SK-N-SH (cell line): ENCODE data around the gene FKBP11. TPM values are rescaled to one million over a fixed set of nuclear protein-coding genes. Genes with fewer than 3 reads are reported as not detected.

ENCODE experiments used
- CTCF ChIA-PET: fragments of 300-600, 350-600 bp; formaldehyde crosslinking; extraction: SDS; loops from one replicate; lab custom pipeline; 2021; lab: Yijun Ruan, JAX
- POLR2A ChIA-PET: fragments of 350-600 bp; sonication (Branson Sonifier 250); formaldehyde crosslinking; extraction: SDS; loops from one replicate; lab custom pipeline; 2020; ENCODE audit warnings: antibody characterized with exemption, inconsistent platforms; lab: Yijun Ruan, JAX
- DNase-seq: peaks from one replicate; pipeline ENCODE4 v3.0.0; 2012
- H2AFZ ChIP-seq: fragments of 200-600 bp; sonication (generic); 2 replicates; pipeline ENCODE4 v1.8.1; 2016; ENCODE audit warnings: antibody characterized with exemption, mild to moderate bottlenecking, low read depth
- H3F3A ChIP-seq: fragments of 200-600 bp; sonication (generic); replicated peaks from 2 replicates; pipeline ENCODE3; 2016; ENCODE audit warnings: antibody characterized with exemption, mild to moderate bottlenecking; ENCODE audit not compliant: insufficient read depth
- H3K27ac ChIP-seq, 2 experiments: fragments of 200-500 bp in 1 of 2; fragments of 200-600 bp in 1 of 2; sonication (Bioruptor generic) in 1 of 2; sonication (generic), shearing (Covaris generic) in 1 of 2; 2 replicates each; pipeline versions ENCODE4 v1.5.1 to v1.6.1; 2014 to 2016; ENCODE audit warnings: low read depth in 2 of 2, inconsistent platforms in 1 of 2, low read length in 1 of 2, mild to moderate bottlenecking in 1 of 2, mixed read lengths in 1 of 2
- H3K27me3 ChIP-seq: fragments of 200-600 bp; sonication (generic), shearing (Covaris generic); 2 replicates; pipeline ENCODE4 v1.6.1; 2016; ENCODE audit warnings: mixed run types; ENCODE audit not compliant: insufficient read depth
- H3K36me3 ChIP-seq, 2 experiments: fragments of 200-500 bp in 1 of 2; fragments of 200-600 bp in 1 of 2; sonication (Bioruptor generic) in 1 of 2; sonication (generic) in 1 of 2; replicated peaks in 1 of 2; 2 replicates each; pipeline versions ENCODE3 to v1.5.1; 2014 to 2016; ENCODE audit warnings: low read length in 1 of 2, mild to moderate bottlenecking in 1 of 2; ENCODE audit not compliant: insufficient read depth in 2 of 2, control insufficient read depth in 1 of 2
- H3K4me1 ChIP-seq, 2 experiments: fragments of 200-500 bp in 1 of 2; fragments of 200-600 bp in 1 of 2; sonication (Bioruptor generic) in 1 of 2; sonication (generic), shearing (Covaris generic) in 1 of 2; 2 replicates each; pipeline versions ENCODE4 v1.5.1 to v1.6.1; 2014 to 2016; ENCODE audit warnings: low read depth in 1 of 2, low read length in 1 of 2, mixed run types in 1 of 2; ENCODE audit not compliant: insufficient read depth in 2 of 2, control insufficient read depth in 1 of 2
- H3K4me2 ChIP-seq: fragments of 200-600 bp; sonication (generic), shearing (Covaris generic); 2 replicates; pipeline ENCODE4 v1.6.1; 2017; ENCODE audit warnings: mixed run types
- H3K4me3 ChIP-seq, 2 experiments: fragments of 200-500 bp in 1 of 2; fragments of 200-600 bp in 1 of 2; sonication (Bioruptor generic) in 1 of 2; sonication (generic), shearing (Covaris generic) in 1 of 2; 2 replicates each; pipeline versions ENCODE4 v1.5.1 to v1.8.1; 2014 to 2016; ENCODE audit warnings: low read depth in 2 of 2, inconsistent platforms in 1 of 2, low read length in 1 of 2, mild to moderate bottlenecking in 1 of 2, mixed read lengths in 1 of 2, moderate library complexity in 1 of 2
- H3K79me2 ChIP-seq: fragments of 200-600 bp; sonication (generic); 2 replicates; pipeline ENCODE4 v1.8.1; 2017; ENCODE audit warnings: mild to moderate bottlenecking; ENCODE audit not compliant: insufficient read depth
- H3K9ac ChIP-seq: fragments of 200-600 bp; sonication (generic); 2 replicates; pipeline ENCODE4 v1.6.1; 2017; ENCODE audit warnings: mixed run types
- H3K9me2 ChIP-seq: fragments of 200-600 bp; sonication (generic); 2 replicates; pipeline ENCODE4 v1.6.1; 2017; ENCODE audit warnings: mixed run types
- H3K9me3 ChIP-seq: fragments of 200-600 bp; sonication (generic); 2 replicates; pipeline ENCODE4 v1.6.1; 2017; ENCODE audit warnings: mixed run types, mild to moderate bottlenecking, moderate library complexity
- H4K20me1 ChIP-seq: fragments of 200-600 bp; sonication (generic); 2 replicates; pipeline ENCODE4 v1.6.1; 2017; ENCODE audit warnings: mild to moderate bottlenecking, mixed run types; ENCODE audit not compliant: insufficient read depth
- CHD2 ChIP-seq: fragments of 150-350 bp; IDR thresholded peaks from 2 replicates; pipeline ENCODE4 v1.6.1; 2018; ENCODE audit warnings: low read length; ENCODE audit not compliant: partially characterized antibody
- EZH2phosphoT487 ChIP-seq: fragments of 200-600 bp; sonication (generic); IDR thresholded peaks from 2 replicates; pipeline ENCODE4 v1.6.1; 2017; ENCODE audit warnings: low read depth, mixed run types, mild to moderate bottlenecking, antibody characterized with exemption, moderate library complexity, borderline replicate concordance
- JUND ChIP-seq: IDR thresholded peaks from 2 replicates; pipeline ENCODE4 v1.4.0; 2012
- NFIC ChIP-seq: IDR thresholded peaks from 2 replicates; pipeline ENCODE4 v1.4.0; 2012; ENCODE audit warnings: borderline replicate concordance
- RFX5 ChIP-seq: IDR thresholded peaks from 2 replicates; pipeline ENCODE4 v1.6.1; 2012; ENCODE audit warnings: mild to moderate bottlenecking, improper control_type of control experiment, low read length
- SIN3A ChIP-seq: IDR thresholded peaks from 2 replicates; pipeline ENCODE4 v1.6.1; 2012; ENCODE audit warnings: low read depth, mild to moderate bottlenecking, low read length, moderate library complexity, borderline replicate concordance
- TEAD4 ChIP-seq: IDR thresholded peaks from 2 replicates; pipeline ENCODE4 v1.4.0; 2012; ENCODE audit warnings: mild to moderate bottlenecking, borderline replicate concordance; ENCODE audit not compliant: insufficient read depth
- YY1 ChIP-seq: IDR thresholded peaks from 2 replicates; pipeline ENCODE4 v1.4.0; 2012; ENCODE audit warnings: low read depth, mild to moderate bottlenecking
- WGBS: methylation state at CpG from one replicate; pipeline ENCODE4 v1.1.6; 2017; ENCODE audit warnings: low lambda C conversion rate; 5-methylcytosine and 5-hydroxymethylcytosine counted together
- polyA plus RNA-seq, 3 experiments: library from polyadenylated mRNA; depleted of rRNA; stranded (reverse); fragments of >200 nt; gene quantifications; 2 replicates each; pipeline ENCODE4 v1.2.3, GENCODE V29; 2012
- TF ChIP-seq, protein P1 (sequence below): fragments of 150-350 bp; IDR thresholded peaks from 2 replicates; pipeline ENCODE4 v1.6.1; 2017; ENCODE audit warnings: antibody characterized with exemption, low read length, low read depth, borderline replicate concordance
- TF ChIP-seq, protein P2 (sequence below): IDR thresholded peaks from 2 replicates; pipeline ENCODE4 v1.4.0; 2012; ENCODE audit warnings: low read depth, borderline replicate concordance
- TF ChIP-seq, protein P3 (sequence below): IDR thresholded peaks from 2 replicates; pipeline ENCODE4 v1.4.0; 2012; ENCODE audit warnings: low read depth, borderline replicate concordance

FKBP11 gene
- polyA plus RNA-seq, 1 of the 3 experiments (the other 2 are of a cell fraction) = 28.5 TPM

DNA sequence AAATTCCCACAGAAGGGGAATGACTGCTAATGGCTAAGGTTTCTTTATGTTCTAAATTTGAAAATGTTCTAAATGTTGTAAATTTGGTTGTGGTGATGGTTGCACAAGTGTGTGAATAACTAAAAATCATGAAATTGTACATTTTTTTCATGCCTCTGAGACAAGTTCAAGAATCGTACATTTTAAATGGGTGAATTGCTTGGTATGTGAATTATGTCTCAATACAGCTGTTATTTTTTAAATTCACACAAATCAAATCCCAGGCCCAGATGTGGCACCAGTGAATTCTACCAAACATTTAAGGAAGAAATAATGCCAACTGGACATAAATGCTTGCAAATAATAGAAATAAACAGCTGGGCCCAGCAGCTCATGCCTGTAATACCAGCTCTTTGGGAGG lies 31.0 kb downstream of the FKBP11 start:
- H3K27me3 ChIP-seq = no peaks in the 10 kb centered on the region; the same call in 1 of the 2 replicates
- no peaks in the 10 kb centered on the region for H4K20me1 ChIP-seq
- no peak for DNase-seq
- H3K27ac ChIP-seq = no peak overlapping the region
- no peak overlapping the region for H3K9ac ChIP-seq
- H3K4me1 ChIP-seq = peaks cover 0 to 2% of the 10 kb centered on the region in 2 experiments; a peak in 1 of 4 replicates
- H3K4me3 ChIP-seq = no peak overlapping the region
- ChIA-PET POLR2A (interaction anchor here (0.5 to 0.6 kb wide), 2 partner anchors 42 to 62 kb away, joined by 3 to 5 read pairs; partner anchors contain the start of gene DDX23), CTCF (interaction anchor here (1.0 to 5.2 kb wide), 4 partner anchors 9 to 84 kb away, joined by 4 to 27 read pairs (median 6); partner anchors contain the start of genes DDX23 and WNT1)
- no peak overlapping the region for H3K4me2 ChIP-seq
- H3K36me3 ChIP-seq = no peaks in the 10 kb centered on the region
- WGBS = 81% methylated on average over 1 of the region's 1 CpG
- H2AFZ ChIP-seq = no peak overlapping the region
- no peaks in the 10 kb centered on the region for H3K9me3 ChIP-seq
- TF ChIP-seq JUND (no peak), EZH2phosphoT487 (no peak), YY1 (no peak), RFX5 (no peak), CHD2 (no peak), SIN3A (no peak), TEAD4 (no peak), NFIC (no peak)
- TF ChIP-seq, protein P1, sequence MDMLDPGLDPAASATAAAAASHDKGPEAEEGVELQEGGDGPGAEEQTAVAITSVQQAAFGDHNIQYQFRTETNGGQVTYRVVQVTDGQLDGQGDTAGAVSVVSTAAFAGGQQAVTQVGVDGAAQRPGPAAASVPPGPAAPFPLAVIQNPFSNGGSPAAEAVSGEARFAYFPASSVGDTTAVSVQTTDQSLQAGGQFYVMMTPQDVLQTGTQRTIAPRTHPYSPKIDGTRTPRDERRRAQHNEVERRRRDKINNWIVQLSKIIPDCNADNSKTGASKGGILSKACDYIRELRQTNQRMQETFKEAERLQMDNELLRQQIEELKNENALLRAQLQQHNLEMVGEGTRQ = no peak
- TF ChIP-seq, protein P2, sequence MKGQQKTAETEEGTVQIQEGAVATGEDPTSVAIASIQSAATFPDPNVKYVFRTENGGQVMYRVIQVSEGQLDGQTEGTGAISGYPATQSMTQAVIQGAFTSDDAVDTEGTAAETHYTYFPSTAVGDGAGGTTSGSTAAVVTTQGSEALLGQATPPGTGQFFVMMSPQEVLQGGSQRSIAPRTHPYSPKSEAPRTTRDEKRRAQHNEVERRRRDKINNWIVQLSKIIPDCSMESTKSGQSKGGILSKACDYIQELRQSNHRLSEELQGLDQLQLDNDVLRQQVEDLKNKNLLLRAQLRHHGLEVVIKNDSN = no peak
- TF ChIP-seq, protein P3, sequence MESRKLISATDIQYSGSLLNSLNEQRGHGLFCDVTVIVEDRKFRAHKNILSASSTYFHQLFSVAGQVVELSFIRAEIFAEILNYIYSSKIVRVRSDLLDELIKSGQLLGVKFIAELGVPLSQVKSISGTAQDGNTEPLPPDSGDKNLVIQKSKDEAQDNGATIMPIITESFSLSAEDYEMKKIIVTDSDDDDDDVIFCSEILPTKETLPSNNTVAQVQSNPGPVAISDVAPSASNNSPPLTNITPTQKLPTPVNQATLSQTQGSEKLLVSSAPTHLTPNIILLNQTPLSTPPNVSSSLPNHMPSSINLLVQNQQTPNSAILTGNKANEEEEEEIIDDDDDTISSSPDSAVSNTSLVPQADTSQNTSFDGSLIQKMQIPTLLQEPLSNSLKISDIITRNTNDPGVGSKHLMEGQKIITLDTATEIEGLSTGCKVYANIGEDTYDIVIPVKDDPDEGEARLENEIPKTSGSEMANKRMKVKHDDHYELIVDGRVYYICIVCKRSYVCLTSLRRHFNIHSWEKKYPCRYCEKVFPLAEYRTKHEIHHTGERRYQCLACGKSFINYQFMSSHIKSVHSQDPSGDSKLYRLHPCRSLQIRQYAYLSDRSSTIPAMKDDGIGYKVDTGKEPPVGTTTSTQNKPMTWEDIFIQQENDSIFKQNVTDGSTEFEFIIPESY = no peak
- no peaks in the 10 kb centered on the region for H3K9me2 ChIP-seq
- no peaks in the 10 kb centered on the region for H3K79me2 ChIP-seq
- H3F3A ChIP-seq = no peaks in the 10 kb centered on the region
